ENCODE measurements around the gene LRMDA. TPM values are rescaled to one million over a fixed set of nuclear protein-coding genes. Genes with fewer than 3 reads are reported as not detected.

LRMDA gene
- total RNA-seq, 4 donors from 2014 or later: 7.3 to 20.1 (median 8.4) TPM

DNA sequence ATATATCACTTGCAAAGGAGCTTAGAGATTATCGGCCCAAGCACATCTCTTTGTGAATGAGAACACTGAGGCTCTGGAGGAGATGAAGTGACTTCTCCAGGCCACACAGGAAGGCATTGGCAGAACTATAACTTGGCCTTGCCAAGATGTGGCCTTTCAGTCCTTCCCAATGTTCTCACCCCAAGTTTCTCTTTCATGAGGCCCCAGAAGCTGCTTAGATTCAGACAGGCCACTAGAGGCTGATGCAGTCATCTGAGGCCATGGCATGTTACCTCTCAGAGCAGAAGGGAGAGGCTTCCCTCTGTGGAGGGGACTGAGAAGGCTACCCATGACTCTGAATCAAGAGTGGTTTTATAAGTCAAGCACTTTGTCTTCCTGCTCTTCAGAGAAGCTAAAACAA lies 1003.7 kb downstream of the LRMDA start:
- ATAC-seq: no peak
- 86 to 88% methylated on average over 1 of the region's 1 CpG for WGBS, 2 donors (ENCODE audit: low coverage in 1 of 2)
- Histone ChIP-seq H3K27ac (no peak overlapping the region), H3K4me3 (no peak overlapping the region), H3K9me3 (no peaks in the 10 kb centered on the region), H3K27me3 (no peaks in the 10 kb centered on the region), H3K4me1 (peaks cover 9 to 47% (median 22%) of the 10 kb centered on the region in 3 donors), H3K36me3 (no peaks in the 10 kb centered on the region)
- TF ChIP-seq POLR2A (IDR thresholded peaks at IDR 0.05): no peak
- peak in 1 of 4 experiments; percentile 22 for TF ChIP-seq CTCF (IDR thresholded peaks at IDR 0.05)
- TF ChIP-seq EP300 (IDR thresholded peaks at IDR 0.05): no peak
- TF ChIP-seq POLR2AphosphoS5 (IDR thresholded peaks at IDR 0.05): no peak

DNA sequence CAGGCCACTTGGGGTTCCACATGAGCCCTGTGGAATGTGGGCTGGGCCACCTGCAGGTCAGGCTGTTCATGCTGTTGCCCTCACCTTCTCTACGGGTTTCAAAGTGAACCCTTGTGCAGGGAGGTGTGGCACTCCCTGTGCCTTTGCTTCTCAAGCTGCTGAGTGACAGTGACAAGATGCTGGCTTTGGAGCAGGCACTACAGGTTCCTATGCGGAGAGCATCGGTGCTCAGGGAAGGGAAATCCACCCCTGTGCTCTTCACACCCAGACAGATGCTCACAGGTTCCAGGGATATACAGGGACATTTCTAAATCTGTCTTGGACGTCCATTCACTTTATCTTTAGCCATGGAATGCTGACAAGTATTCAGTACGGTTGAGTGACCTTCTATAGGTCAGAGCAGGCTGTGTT lies 1005.0 kb downstream of the LRMDA start:
- 40% methylated on average over 2 to 4 of the region's 5 CpGs for WGBS, 2 donors (ENCODE audit: low coverage in 1 of 2)
- H3K9me3 ChIP-seq: no peaks in the 10 kb centered on the region
- no peaks in the 10 kb centered on the region for H3K27me3 ChIP-seq
- no peak overlapping the region for H3K4me3 ChIP-seq
- peak overlapping the region in 2 of 4 donors; percentile 31 to 48 for H3K27ac ChIP-seq
- no peaks in the 10 kb centered on the region for H3K36me3 ChIP-seq
- TF ChIP-seq CTCF (IDR thresholded peaks at IDR 0.05): peak in 1 of 4 experiments; percentile 4
- TF ChIP-seq EP300 (IDR thresholded peaks at IDR 0.05): no peak
- peaks cover 2 to 35% (median 14%) of the 10 kb centered on the region in 3 donors for H3K4me1 ChIP-seq
- ATAC-seq: no peak

- no peaks in the 10 kb centered on the region for H3K36me3 ChIP-seq
- peak; percentile 46 for ATAC-seq
- no peak overlapping the region for H3K4me3 ChIP-seq
- H3K27ac ChIP-seq: peak overlapping the region in 3 of 4 donors; percentile 24 to 48 (median 31)
- no peaks in the 10 kb centered on the region for H3K9me3 ChIP-seq
- H3K4me1 ChIP-seq: peaks cover 2 to 30% (median 12%) of the 10 kb centered on the region in 3 donors
- WGBS, 2 donors (ENCODE audit: low coverage in 1 of 2): 78 to 100% methylated on average over 1 of the region's 1 CpG
- TF ChIP-seq EP300 (IDR thresholded peaks at IDR 0.05): no peak
- no peak for TF ChIP-seq CTCF (IDR thresholded peaks at IDR 0.05)
- TF ChIP-seq POLR2AphosphoS5 (IDR thresholded peaks at IDR 0.05): no peak
- no peak for TF ChIP-seq POLR2A (IDR thresholded peaks at IDR 0.05)
- H3K27me3 ChIP-seq: no peaks in the 10 kb centered on the region
These were observed 1005.6 kb downstream of the LRMDA start for GRCh38 chr10:76436981-76437380.

DNA sequence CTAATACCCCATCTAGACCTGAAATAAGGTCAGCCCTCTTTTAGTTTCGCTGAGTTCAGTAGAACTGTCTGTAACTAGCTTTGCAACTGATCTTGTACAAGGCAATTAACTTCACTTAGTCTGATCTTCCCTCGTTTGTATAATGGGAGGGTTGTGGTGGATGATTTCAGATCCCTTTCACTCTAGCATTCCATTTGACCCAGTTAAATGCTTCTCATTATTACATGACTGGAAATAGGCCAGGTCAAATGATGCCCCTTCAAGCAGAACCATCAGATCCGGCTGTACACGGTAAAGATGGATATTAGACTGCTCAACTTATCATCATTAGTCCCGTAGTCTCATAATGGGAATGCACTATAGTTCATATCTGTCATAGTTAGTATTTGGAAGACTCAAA lies 1009.0 kb downstream of the LRMDA start:
- WGBS, 2 donors (ENCODE audit: low coverage in 1 of 2): 88 to 100% methylated on average over 5 of the region's 5 CpGs

More for the DNA sequence above, 1009.0 kb downstream of the LRMDA start:
- Histone ChIP-seq H3K36me3 (no peaks in the 10 kb centered on the region), H3K4me1 (peaks cover 0 to 28% (median 12%) of the 10 kb centered on the region in 3 donors), H3K27me3 (no peaks in the 10 kb centered on the region), H3K4me3 (no peak overlapping the region), H3K9me3 (no peaks in the 10 kb centered on the region), H3K27ac (no peak overlapping the region)
- no peak for ATAC-seq
- TF ChIP-seq CTCF (IDR thresholded peaks at IDR 0.05) (no peak), POLR2AphosphoS5 (IDR thresholded peaks at IDR 0.05) (no peak), POLR2A (IDR thresholded peaks at IDR 0.05) (no peak), EP300 (IDR thresholded peaks at IDR 0.05) (no peak)
